Right ventricle myocardium superior (tissue), 1 donor: ENCODE results near the gene PPFIBP2. TPM values are rescaled to one million over a fixed set of nuclear protein-coding genes. Genes with fewer than 3 reads are reported as not detected.
"Not testable (repeated sequence)": the region's sequence is repeated elsewhere in the genome, so short reads cannot be mapped to it uniquely, and the experiment has no call there.

Experiments used
- ATAC-seq: fragments of 200-7000 bp; cut with Tn5 transposase; one replicate; pipeline ENCODE4 v1.9.1; 2020; ENCODE audit warnings: mild to moderate bottlenecking; ENCODE audit not compliant: poor library complexity
- DNase-seq: peaks from one replicate; pipeline ENCODE4 v3.0.0-alpha.2; 2020
- intact Hi-C: fragments of 100-400 bp; cut with DNase I; formaldehyde crosslinking; loops from one replicate; pipeline ENCODE4 v1.11.2; 2022
- total RNA-seq: library from RNA; stranded (reverse); fragmentation: NEBNext Ultra II Directional; extraction: Animal tissue kit (Norgen Biotek cat#: 25700); gene quantifications from one replicate; pipeline ENCODE4 v1.2.1, GENCODE V29; 2021
- donor health status: DM: no; HTN: yes; CAD: no; lungs with severe emphysema.

PPFIBP2 gene
- total RNA-seq, 1 donor from 2014 or later: 26.5 TPM

GRCh38 chr11:7494086-7494745, 19.6 kb upstream of the PPFIBP2 start:
- DNase-seq: no peak
- intact Hi-C loops: no loop called here
- no peak for ATAC-seq

GRCh38 chr11:7495882-7496551, 17.8 kb upstream of the PPFIBP2 start:
- intact Hi-C loops: no loop called here
- ATAC-seq (peak; percentile 70), DNase-seq (peak; percentile 53)

GRCh38 chr11:7498193-7498592, 15.6 kb upstream of the PPFIBP2 start:
- DNase-seq: no peak
- intact Hi-C loops: no loop called here
- no peak for ATAC-seq

GRCh38 chr11:7499081-7499480, 14.7 kb upstream of the PPFIBP2 start:
- DNase-seq (no peak), ATAC-seq (no peak)
- intact Hi-C loops: no loop called here

- intact Hi-C loops: no loop called here
- DNase-seq: no peak
- no peak for ATAC-seq
Measured at GRCh38 chr11:7500251-7500650, 13.5 kb upstream of the PPFIBP2 start.

- no peak for DNase-seq
- ATAC-seq: no peak
- intact Hi-C loops: no loop called here
Measured at GRCh38 chr11:7501251-7501650, 12.5 kb upstream of the PPFIBP2 start.

GRCh38 chr11:7501894-7502293, 11.9 kb upstream of the PPFIBP2 start:
- DNase-seq (no peak), ATAC-seq (no peak)
- intact Hi-C loops: no loop called here

- intact Hi-C loops: no loop called here
- DNase-seq: no peak
- no peak for ATAC-seq
Measured at GRCh38 chr11:7506243-7506642, 7.6 kb upstream of the PPFIBP2 start.

GRCh38 chr11:7508087-7508486, 5.7 kb upstream of the PPFIBP2 start:
- ATAC-seq (no peak), DNase-seq (no peak)
- intact Hi-C loops: no loop called here

- no peak for ATAC-seq
- DNase-seq: no peak
- intact Hi-C loops: loop anchor here (10.0 kb wide), 1 partner anchor 65 kb away; no protein-coding TSS in a partner anchor
Measured at GRCh38 chr11:7509966-7510365, 3.8 kb upstream of the PPFIBP2 start.

- peak; percentile 50 for ATAC-seq
- intact Hi-C loops: loop anchor here (10.0 kb wide), 1 partner anchor 63 kb away; no protein-coding TSS in a partner anchor
Measured at GRCh38 chr11:7511401-7511800, 2.4 kb upstream of the PPFIBP2 start.

GRCh38 chr11:7512525-7513233, 1.1 kb upstream of the PPFIBP2 start:
- intact Hi-C loops: loop anchor here (10.0 kb wide), 1 partner anchor 62 kb away; no protein-coding TSS in a partner anchor
- peak; percentile 76 for ATAC-seq
- DNase-seq: peak; percentile 91

More at GRCh38 chr11:7511401-7511800, 2.4 kb upstream of the PPFIBP2 start:
- peak; percentile 68 for DNase-seq

GRCh38 chr11:7514099-7514591, 346 bp downstream of the PPFIBP2 start:
- intact Hi-C loops: loop anchor here (10.0 kb wide), 1 partner anchor 61 kb away; no protein-coding TSS in a partner anchor
- peak; percentile 3 for ATAC-seq
- DNase-seq: no peak

- intact Hi-C loops: loop anchor here (10.0 kb wide), 1 partner anchor 59 kb away; no protein-coding TSS in a partner anchor
- DNase-seq (no peak), ATAC-seq (no peak)
Measured at GRCh38 chr11:7515447-7515886, 1.7 kb downstream of the PPFIBP2 start.

GRCh38 chr11:7516475-7516874, 2.7 kb downstream of the PPFIBP2 start:
- DNase-seq (no peak), ATAC-seq (no peak)
- intact Hi-C loops: loop anchor here (10.0 kb wide), 1 partner anchor 58 kb away; no protein-coding TSS in a partner anchor

GRCh38 chr11:7517743-7518142, 3.9 kb downstream of the PPFIBP2 start:
- not testable (repeated sequence) for DNase-seq, ATAC-seq
- intact Hi-C loops: loop anchor here (10.0 kb wide), 1 partner anchor 57 kb away; no protein-coding TSS in a partner anchor

- no peak for DNase-seq
- intact Hi-C loops: loop anchor here (10.0 kb wide), 1 partner anchor 56 kb away; no protein-coding TSS in a partner anchor
- ATAC-seq: no peak
Measured at GRCh38 chr11:7518811-7519562, 5.2 kb downstream of the PPFIBP2 start.
